ENCODE measurements around the gene C21orf58.
"Not testable (repeated sequence)": the region's sequence is repeated elsewhere in the genome, so short reads cannot be mapped to it uniquely, and the experiment has no call there.

C21orf58 gene

GRCh38 chr21:46323710-46324389, at the start of gene C21orf58, which contains the start of gene PCNT:
Gene C21orf58, minus strand, starts transcription at chr21:46323870. Its CDS starts 1,132 bp downstream, at chr21:46322738.
Gene PCNT, plus strand, starts transcription at chr21:46324156. Its CDS starts 73 bp downstream, at chr21:46324229.
- DNase-seq (ENCODE audit: low spot score): peak; percentile 96

- DNase-seq (ENCODE audit: low spot score): not testable (repeated sequence)
Measured at GRCh38 chr21:46372947-46373346, 49.3 kb upstream of the C21orf58 start.

GRCh38 chr21:46372014-46372485, 48.4 kb upstream of the C21orf58 start:
- DNase-seq (ENCODE audit: low spot score): no peak

GRCh38 chr21:46371204-46372013, 47.7 kb upstream of the C21orf58 start:
- no peak for DNase-seq (ENCODE audit: low spot score)

GRCh38 chr21:46369520-46370235, 46.0 kb upstream of the C21orf58 start:
- no peak for DNase-seq (ENCODE audit: low spot score)

- no peak for DNase-seq (ENCODE audit: low spot score)
Measured at GRCh38 chr21:46368533-46369285, 45.0 kb upstream of the C21orf58 start.

GRCh38 chr21:46366966-46367365, 43.3 kb upstream of the C21orf58 start:
- no peak for DNase-seq (ENCODE audit: low spot score)

- no peak for DNase-seq (ENCODE audit: low spot score)
Measured at GRCh38 chr21:46366561-46366960, 42.9 kb upstream of the C21orf58 start.

GRCh38 chr21:46366091-46366490, 42.4 kb upstream of the C21orf58 start:
- DNase-seq (ENCODE audit: low spot score): no peak

- no peak for DNase-seq (ENCODE audit: low spot score)
Measured at GRCh38 chr21:46363698-46364097, 40.0 kb upstream of the C21orf58 start.

GRCh38 chr21:46362946-46363345, 39.3 kb upstream of the C21orf58 start:
- no peak for DNase-seq (ENCODE audit: low spot score)

- no peak for DNase-seq (ENCODE audit: low spot score)
Measured at GRCh38 chr21:46361935-46362334, 38.3 kb upstream of the C21orf58 start.

GRCh38 chr21:46361176-46361575, 37.5 kb upstream of the C21orf58 start:
- no peak for DNase-seq (ENCODE audit: low spot score)

GRCh38 chr21:46357684-46358425, 34.2 kb upstream of the C21orf58 start:
- no peak for DNase-seq (ENCODE audit: low spot score)

GRCh38 chr21:46357335-46357604, 33.6 kb upstream of the C21orf58 start:
- no peak for DNase-seq (ENCODE audit: low spot score)

GRCh38 chr21:46356494-46357334, 33.0 kb upstream of the C21orf58 start:
- DNase-seq (ENCODE audit: low spot score): no peak

- DNase-seq (ENCODE audit: low spot score): no peak
Measured at GRCh38 chr21:46356005-46356338, 32.3 kb upstream of the C21orf58 start.

GRCh38 chr21:46355161-46356004, 31.7 kb upstream of the C21orf58 start:
- no peak for DNase-seq (ENCODE audit: low spot score)

GRCh38 chr21:46354518-46354917, 30.8 kb upstream of the C21orf58 start:
- DNase-seq (ENCODE audit: low spot score): no peak

- no peak for DNase-seq (ENCODE audit: low spot score)
Measured at GRCh38 chr21:46354046-46354445, 30.4 kb upstream of the C21orf58 start.

Data from globus pallidus (tissue), 1 donor.